ENCODE results near the gene ARL6IP4.
A peak's percentile ranks its signal among the peaks of the same experiment; 100 is the strongest.
"Not testable (repeated sequence)": the region's sequence is repeated elsewhere in the genome, so short reads cannot be mapped to it uniquely, and the experiment has no call there.

ARL6IP4 gene

GRCh38 chr12:123013185-123014095 is 33.0 kb downstream of the ARL6IP4 start:
- peaks cover 0 to 1% of the 10 kb centered on the region in 2 donors for H3K4me1 Mint-ChIP-seq
- DNase-seq = no peak

GRCh38 chr12:123014473-123014872 is 34.0 kb downstream of the ARL6IP4 start:
- not testable (repeated sequence) for H3K4me1 Mint-ChIP-seq; H3K36me3 Mint-ChIP-seq; H3K4me3 Mint-ChIP-seq; ATAC-seq (replicated peaks); H3K9me3 Mint-ChIP-seq; DNase-seq; H3K27ac Mint-ChIP-seq; H3K27me3 Mint-ChIP-seq

More at GRCh38 chr12:123013185-123014095, 33.0 kb downstream of the ARL6IP4 start:
- Mint-ChIP-seq H3K27me3 (no peaks in the 10 kb centered on the region), H3K36me3 (peaks cover 4 to 5% of the 10 kb centered on the region in 2 donors), H3K27ac (no peak overlapping the region), H3K4me3 (no peak overlapping the region), H3K9me3 (no peaks in the 10 kb centered on the region)
- no peak for ATAC-seq (replicated peaks)

- H3K27ac Mint-ChIP-seq = no peak overlapping the region
- no peak overlapping the region for H3K4me3 Mint-ChIP-seq
- ATAC-seq (replicated peaks) (no peak), DNase-seq (no peak)
- no peaks in the 10 kb centered on the region for H3K27me3 Mint-ChIP-seq
- no peaks in the 10 kb centered on the region for H3K9me3 Mint-ChIP-seq
- H3K4me1 Mint-ChIP-seq = peaks cover 4 to 5% of the 10 kb centered on the region in 2 donors
- peaks cover 0 to 1% of the 10 kb centered on the region in 2 donors for H3K36me3 Mint-ChIP-seq
Observed at GRCh38 chr12:123017753-123018152, 37.3 kb downstream of the ARL6IP4 start.

GRCh38 chr12:123019841-123020138 is 39.3 kb downstream of the ARL6IP4 start:
- Mint-ChIP-seq H3K4me3 (no peak overlapping the region), H3K27me3 (no peaks in the 10 kb centered on the region), H3K9me3 (no peaks in the 10 kb centered on the region), H3K36me3 (peaks cover 0 to 1% of the 10 kb centered on the region in 2 donors), H3K4me1 (peaks cover 4 to 7% of the 10 kb centered on the region in 2 donors), H3K27ac (no peak overlapping the region)
- ATAC-seq (replicated peaks) (no peak), DNase-seq (no peak)

GRCh38 chr12:123021688-123022604 is 41.5 kb downstream of the ARL6IP4 start:
- peaks cover 4 to 7% of the 10 kb centered on the region in 2 donors for H3K4me1 Mint-ChIP-seq

GRCh38 chr12:123022846-123023245 is 42.4 kb downstream of the ARL6IP4 start:
- Mint-ChIP-seq H3K4me1 (peaks cover 4 to 8% of the 10 kb centered on the region in 2 donors), H3K27ac (no peak overlapping the region), H3K9me3 (no peaks in the 10 kb centered on the region), H3K36me3 (peaks cover 4 to 5% of the 10 kb centered on the region in 2 donors), H3K27me3 (no peaks in the 10 kb centered on the region), H3K4me3 (no peak overlapping the region)
- DNase-seq (no peak), ATAC-seq (replicated peaks) (no peak)

More at GRCh38 chr12:123021688-123022604, 41.5 kb downstream of the ARL6IP4 start:
- H3K27me3 Mint-ChIP-seq = no peaks in the 10 kb centered on the region
- ATAC-seq (replicated peaks) = no peak
- no peak overlapping the region for H3K4me3 Mint-ChIP-seq
- peaks cover 4 to 5% of the 10 kb centered on the region in 2 donors for H3K36me3 Mint-ChIP-seq
- H3K9me3 Mint-ChIP-seq = no peaks in the 10 kb centered on the region
- DNase-seq = no peak
- no peak overlapping the region for H3K27ac Mint-ChIP-seq

- no peak overlapping the region for H3K27ac Mint-ChIP-seq
- no peak overlapping the region for H3K4me3 Mint-ChIP-seq
- peaks cover 0 to 5% of the 10 kb centered on the region in 2 donors for H3K4me1 Mint-ChIP-seq
- H3K9me3 Mint-ChIP-seq = no peaks in the 10 kb centered on the region
- ATAC-seq (replicated peaks) (no peak), DNase-seq (no peak)
- no peaks in the 10 kb centered on the region for H3K27me3 Mint-ChIP-seq
- H3K36me3 Mint-ChIP-seq = peaks cover 8% of the 10 kb centered on the region in 2 donors
Observed at GRCh38 chr12:123024819-123025391, 44.4 kb downstream of the ARL6IP4 start.

- Mint-ChIP-seq H3K9me3 (no peaks in the 10 kb centered on the region), H3K27ac (no peak overlapping the region), H3K27me3 (no peaks in the 10 kb centered on the region), H3K4me3 (no peak overlapping the region), H3K4me1 (peaks cover 0 to 4% of the 10 kb centered on the region in 2 donors), H3K36me3 (peaks cover 7 to 8% of the 10 kb centered on the region in 2 donors)
- DNase-seq (no peak), ATAC-seq (replicated peaks) (no peak)
Observed at GRCh38 chr12:123026094-123026853, 45.8 kb downstream of the ARL6IP4 start.

GRCh38 chr12:123027726-123028445 is 47.4 kb downstream of the ARL6IP4 start:
- Mint-ChIP-seq H3K9me3 (no peaks in the 10 kb centered on the region), H3K36me3 (peaks cover 8 to 9% of the 10 kb centered on the region in 2 donors), H3K4me3 (no peak overlapping the region), H3K27me3 (no peaks in the 10 kb centered on the region), H3K4me1 (peaks cover 1 to 4% of the 10 kb centered on the region in 2 donors), H3K27ac (peak overlapping the region; percentile 44)
- DNase-seq (no peak), ATAC-seq (replicated peaks) (no peak)

- ATAC-seq (replicated peaks) = no peak
- peaks cover 8 to 15% of the 10 kb centered on the region in 2 donors for H3K36me3 Mint-ChIP-seq
- H3K27ac Mint-ChIP-seq = no peak overlapping the region
Observed at GRCh38 chr12:123028475-123028874, 48.0 kb downstream of the ARL6IP4 start.

GRCh38 chr12:123029550-123029949 is 49.1 kb downstream of the ARL6IP4 start:
- no peak overlapping the region for H3K27ac Mint-ChIP-seq
- H3K9me3 Mint-ChIP-seq = no peaks in the 10 kb centered on the region
- DNase-seq (no peak), ATAC-seq (replicated peaks) (no peak)
- H3K4me1 Mint-ChIP-seq = peaks cover 16 to 18% of the 10 kb centered on the region in 2 donors
- no peak overlapping the region for H3K4me3 Mint-ChIP-seq
- peaks cover 8 to 20% of the 10 kb centered on the region in 2 donors for H3K36me3 Mint-ChIP-seq
- H3K27me3 Mint-ChIP-seq = no peaks in the 10 kb centered on the region

More at GRCh38 chr12:123028475-123028874, 48.0 kb downstream of the ARL6IP4 start:
- Mint-ChIP-seq H3K4me3 (no peak overlapping the region), H3K27me3 (no peaks in the 10 kb centered on the region), H3K9me3 (no peaks in the 10 kb centered on the region), H3K4me1 (peaks cover 7% of the 10 kb centered on the region in 2 donors)
- no peak for DNase-seq

- H3K27me3 Mint-ChIP-seq = no peaks in the 10 kb centered on the region
- H3K36me3 Mint-ChIP-seq = peaks cover 8 to 20% of the 10 kb centered on the region in 2 donors
- ATAC-seq (replicated peaks) (no peak), DNase-seq (no peak)
- H3K27ac Mint-ChIP-seq = no peak overlapping the region
- H3K9me3 Mint-ChIP-seq = no peaks in the 10 kb centered on the region
- H3K4me1 Mint-ChIP-seq = peaks cover 20 to 27% of the 10 kb centered on the region in 2 donors
- H3K4me3 Mint-ChIP-seq = no peak overlapping the region
Observed at GRCh38 chr12:123030686-123031085, 50.2 kb downstream of the ARL6IP4 start.

Measured in stimulated activated naive B cell treated with anti-CD40 and anti-IgM and Interleukin-4, amounts not matched to agents 10 μg/mL and 1 μg/mL and 100 μg/mL, for 72 hours (primary cell).